HL-60/S4 treated with phorbol 12-myristate 13-acetate at 8.2 ng/mL for 4 days and 3 days (cell line): Measurements from ENCODE around the gene LDB3.

Experiments used
- in situ Hi-C: fragments of 300-500 bp; cut with MboI; formaldehyde crosslinking; loops from 2 replicates; pipeline ENCODE4 v1.15.0; 2022; ENCODE audit warnings: low sequenced_read_pairs

LDB3 gene

GRCh38 chr10:86664341-86665217 is 3.7 kb upstream of the LDB3 start:
- in situ Hi-C loops = no loop called here

- in situ Hi-C loops = no loop called here
These were observed 3.1 kb upstream of the LDB3 start for GRCh38 chr10:86665218-86665607.

DNA sequence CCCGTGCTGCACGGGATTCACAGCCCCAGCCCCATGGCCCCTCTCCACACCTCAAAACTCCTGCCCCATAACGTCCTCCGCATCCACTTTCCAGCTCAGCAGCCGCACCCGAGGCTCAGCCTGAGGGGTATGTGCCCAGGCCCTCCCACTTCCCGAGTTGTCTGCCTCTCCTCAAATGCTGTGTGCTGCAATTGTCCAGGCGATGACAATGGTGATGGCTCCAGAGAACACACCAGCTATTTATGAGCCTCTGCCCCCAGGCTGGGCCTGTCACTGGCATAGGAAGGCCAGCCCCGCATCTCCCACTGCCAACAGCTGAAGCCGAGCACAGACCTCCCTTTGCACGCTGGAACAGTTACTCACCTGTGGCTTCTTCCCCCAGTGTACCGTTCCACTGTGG is 2.4 kb upstream of the LDB3 start:
- in situ Hi-C loops = no loop called here

GRCh38 chr10:86666538-86666937 is 1.8 kb upstream of the LDB3 start:
- in situ Hi-C loops = no loop called here

GRCh38 chr10:86667421-86668181 is 710 bp upstream of the LDB3 start:
- in situ Hi-C loops = no loop called here

- in situ Hi-C loops = no loop called here
These were observed 2.0 kb downstream of the LDB3 start for GRCh38 chr10:86670290-86670811.

GRCh38 chr10:86670876-86671275 is 2.6 kb downstream of the LDB3 start:
- in situ Hi-C loops = no loop called here

- in situ Hi-C loops = no loop called here
These were observed 3.1 kb downstream of the LDB3 start for GRCh38 chr10:86671419-86671818.

GRCh38 chr10:86671985-86672710 is 3.8 kb downstream of the LDB3 start:
- in situ Hi-C loops = no loop called here

- in situ Hi-C loops = no loop called here
These were observed 5.0 kb downstream of the LDB3 start for GRCh38 chr10:86673216-86673826.

DNA sequence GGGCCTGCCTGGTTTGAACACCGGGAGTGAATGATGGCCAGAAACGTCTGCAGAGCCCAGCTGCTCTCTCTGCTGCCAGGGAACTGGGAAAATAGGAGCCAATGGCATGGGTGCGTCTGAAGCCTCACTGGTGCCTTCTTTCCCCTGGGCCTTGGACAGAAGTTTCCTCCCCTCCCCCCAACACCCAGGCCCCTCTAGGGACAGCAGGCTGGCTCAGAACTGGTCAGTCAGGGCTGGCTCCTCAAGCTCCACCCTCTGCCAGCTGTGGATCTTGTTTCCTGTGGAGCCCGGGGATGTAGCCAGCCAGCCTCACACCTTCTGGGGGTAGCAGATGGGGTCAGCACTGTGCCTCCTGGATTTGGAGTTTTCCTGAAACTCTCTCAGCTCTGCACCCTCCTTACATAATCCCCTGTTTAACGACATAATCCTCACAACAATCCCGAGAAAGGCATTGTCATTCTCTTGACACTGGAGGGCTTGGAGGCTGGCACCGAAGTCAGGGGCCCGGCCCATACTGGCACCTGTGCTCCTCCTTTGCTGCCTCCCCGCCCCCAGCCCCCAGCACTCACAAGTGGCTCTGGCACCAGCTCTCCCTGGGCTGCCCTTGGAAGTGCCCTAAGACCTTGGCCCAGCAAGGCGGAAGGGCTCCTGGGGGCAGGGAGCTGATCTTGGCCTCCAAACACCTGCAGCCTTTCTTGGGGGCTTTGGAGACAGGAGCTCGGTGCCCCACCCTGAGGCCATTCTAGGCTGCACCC is 5.7 kb downstream of the LDB3 start:
- in situ Hi-C loops = no loop called here

GRCh38 chr10:86674912-86675311 is 6.6 kb downstream of the LDB3 start:
- in situ Hi-C loops = loop anchor here (25.0 kb wide), 1 partner anchor 212 kb away; no protein-coding TSS in a partner anchor

- in situ Hi-C loops = loop anchor here (25.0 kb wide), 1 partner anchor 210 kb away; no protein-coding TSS in a partner anchor
These were observed 9.1 kb downstream of the LDB3 start for GRCh38 chr10:86677374-86677773.

- in situ Hi-C loops = loop anchor here (25.0 kb wide), 1 partner anchor 208 kb away; no protein-coding TSS in a partner anchor
These were observed 10.9 kb downstream of the LDB3 start for GRCh38 chr10:86678999-86679792.

DNA sequence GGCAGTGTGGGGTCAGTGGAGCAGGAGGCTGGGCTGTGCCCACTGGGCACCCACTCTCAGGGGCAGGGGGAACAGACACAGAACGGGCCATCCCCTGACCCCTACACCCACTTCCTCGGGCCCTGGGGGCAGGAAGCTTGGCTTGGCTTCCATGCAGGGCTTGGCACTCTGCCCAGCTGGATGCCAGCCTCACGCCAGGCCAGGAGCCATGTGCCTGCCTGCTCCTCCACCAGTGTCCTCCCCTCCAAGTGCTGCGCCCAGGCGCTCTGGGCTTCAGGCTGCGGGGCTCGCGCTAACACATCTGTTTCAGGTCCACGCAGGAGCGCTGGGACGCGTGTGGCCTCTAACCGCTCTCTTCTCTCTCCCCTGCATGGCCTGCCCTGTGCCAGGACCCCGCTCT is 12.7 kb downstream of the LDB3 start:
- in situ Hi-C loops = loop anchor here (25.0 kb wide), 1 partner anchor 206 kb away; no protein-coding TSS in a partner anchor

- in situ Hi-C loops = loop anchor here (25.0 kb wide), 1 partner anchor 205 kb away; no protein-coding TSS in a partner anchor
These were observed 13.5 kb downstream of the LDB3 start for GRCh38 chr10:86681722-86682386.

DNA sequence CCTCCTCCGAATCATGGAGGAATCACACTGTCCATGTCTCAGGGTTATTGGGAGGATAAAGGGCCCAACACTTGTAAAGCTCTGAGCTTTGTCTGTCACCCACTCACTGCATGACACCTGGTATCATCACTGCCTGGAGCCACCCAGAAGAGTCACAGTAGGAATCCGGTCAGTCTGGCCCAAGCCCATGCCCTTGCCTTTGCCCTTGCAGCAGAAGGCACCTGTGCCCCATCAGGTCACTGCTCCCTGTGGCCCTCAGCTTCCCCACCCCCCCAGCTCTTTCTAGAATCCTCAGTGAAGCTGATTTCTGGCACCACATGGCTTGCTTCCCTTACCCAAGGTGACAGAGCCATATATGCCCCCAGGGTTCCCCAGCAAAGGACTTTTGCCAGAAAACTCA is 14.4 kb downstream of the LDB3 start:
- in situ Hi-C loops = loop anchor here (25.0 kb wide), 1 partner anchor 205 kb away; no protein-coding TSS in a partner anchor
